ENCODE measurements around the gene GVQW3. TPM values are rescaled to one million over a fixed set of nuclear protein-coding genes. Genes with fewer than 3 reads are reported as not detected.

GVQW3 gene
- total RNA-seq, 1 experiment from 2014 or later = 1.2 TPM

- no peak for ATAC-seq
- ChIA-PET POLR2A (ENCODE audit: unreplicated experiment) (no interaction called here), CTCF (no interaction called here)
- Histone ChIP-seq H3K9me3 (ENCODE audit: low read length) (no peaks in the 10 kb centered on the region), H3K4me1 (ENCODE audit: insufficient read depth, low read length) (no peaks in the 10 kb centered on the region), H2AFZ (ENCODE audit: low read length) (no peak overlapping the region), H4K20me1 (ENCODE audit: low read length) (no peaks in the 10 kb centered on the region), H3K27ac (ENCODE audit: low read length) (no peak overlapping the region), H3K36me3 (ENCODE audit: low read depth, low read length) (peaks cover 4% of the 10 kb centered on the region; the same call in 1 of the 2 replicates), H3K4me3 (ENCODE audit: low read length) (no peak overlapping the region), H3K9ac (ENCODE audit: low read length) (no peak overlapping the region), H3F3A (ENCODE audit: low read length, unreplicated experiment) (no peaks in the 10 kb centered on the region), H3K4me2 (ENCODE audit: low read length) (no peak overlapping the region), H3K27me3 (ENCODE audit: low read length) (no peaks in the 10 kb centered on the region), H3K79me2 (ENCODE audit: low read length) (no peaks in the 10 kb centered on the region), H3K9me2 (replicated peaks; ENCODE audit: low read length) (no peaks in the 10 kb centered on the region)
- intact Hi-C loops (cut with micrococcal nuclease) = no loop called here
- DNase-seq = no peak
- BruUV-seq (replicated peaks) = no TSS peak
- TF ChIP-seq EZH2phosphoT487 (IDR thresholded peaks at IDR 0.05; ENCODE audit: borderline replicate concordance, low read length) (no peak), EZH2 (IDR thresholded peaks at IDR 0.05; ENCODE audit: low read length, unreplicated experiment) (no peak), CTCF (conservative IDR thresholded peaks at IDR 0.05; ENCODE audit: low read depth, low read length) (no peak)
Measured at GRCh38 chr11:76348348-76348747, 32.8 kb upstream of the GVQW3 start.

GRCh38 chr11:76355172-76355571, 26.0 kb upstream of the GVQW3 start:
- Histone ChIP-seq H3K9ac (ENCODE audit: low read length) (no peak overlapping the region), H3K9me3 (ENCODE audit: low read length) (peaks cover 7% of the 10 kb centered on the region; the same call in 1 of the 2 replicates), H2AFZ (ENCODE audit: low read length) (no peak overlapping the region), H3F3A (ENCODE audit: low read length, unreplicated experiment) (no peaks in the 10 kb centered on the region), H4K20me1 (ENCODE audit: low read length) (no peaks in the 10 kb centered on the region), H3K4me2 (ENCODE audit: low read length) (no peak overlapping the region), H3K36me3 (ENCODE audit: low read depth, low read length) (peaks cover 47% of the 10 kb centered on the region), H3K4me3 (ENCODE audit: low read length) (no peak overlapping the region), H3K9me2 (replicated peaks; ENCODE audit: low read length) (no peaks in the 10 kb centered on the region), H3K27ac (ENCODE audit: low read length) (no peak overlapping the region), H3K4me1 (ENCODE audit: insufficient read depth, low read length) (no peaks in the 10 kb centered on the region), H3K79me2 (ENCODE audit: low read length) (no peaks in the 10 kb centered on the region), H3K27me3 (ENCODE audit: low read length) (no peaks in the 10 kb centered on the region)
- TF ChIP-seq CTCF (conservative IDR thresholded peaks at IDR 0.05; ENCODE audit: low read depth, low read length) = no peak
- no peak for TF ChIP-seq EZH2phosphoT487 (IDR thresholded peaks at IDR 0.05; ENCODE audit: borderline replicate concordance, low read length)
- no peak for TF ChIP-seq EZH2 (IDR thresholded peaks at IDR 0.05; ENCODE audit: low read length, unreplicated experiment)
- DNase-seq (no peak), ATAC-seq (no peak)
- ChIA-PET CTCF (no interaction called here), POLR2A (ENCODE audit: unreplicated experiment) (no interaction called here)
- BruUV-seq (replicated peaks) = no TSS peak
- intact Hi-C loops (cut with micrococcal nuclease) = no loop called here

- Histone ChIP-seq H3K79me2 (ENCODE audit: low read length) (peaks cover 33% of the 10 kb centered on the region), H3F3A (ENCODE audit: low read length, unreplicated experiment) (no peaks in the 10 kb centered on the region), H3K4me2 (ENCODE audit: low read length) (no peak overlapping the region), H3K4me3 (ENCODE audit: low read length) (no peak overlapping the region), H3K27ac (ENCODE audit: low read length) (no peak overlapping the region), H4K20me1 (ENCODE audit: low read length) (no peaks in the 10 kb centered on the region), H3K9me3 (ENCODE audit: low read length) (no peaks in the 10 kb centered on the region), H3K4me1 (ENCODE audit: insufficient read depth, low read length) (no peaks in the 10 kb centered on the region), H3K9me2 (replicated peaks; ENCODE audit: low read length) (no peaks in the 10 kb centered on the region), H2AFZ (ENCODE audit: low read length) (no peak overlapping the region), H3K27me3 (ENCODE audit: low read length) (no peaks in the 10 kb centered on the region), H3K9ac (ENCODE audit: low read length) (no peak overlapping the region), H3K36me3 (ENCODE audit: low read depth, low read length) (peaks cover 28% of the 10 kb centered on the region)
- ATAC-seq (no peak), DNase-seq (no peak)
- intact Hi-C loops (cut with micrococcal nuclease) = no loop called here
- TF ChIP-seq CTCF (conservative IDR thresholded peaks at IDR 0.05; ENCODE audit: low read depth, low read length) (no peak), EZH2phosphoT487 (IDR thresholded peaks at IDR 0.05; ENCODE audit: borderline replicate concordance, low read length) (no peak), EZH2 (IDR thresholded peaks at IDR 0.05; ENCODE audit: low read length, unreplicated experiment) (no peak)
- BruUV-seq (replicated peaks) = no TSS peak
- ChIA-PET POLR2A (ENCODE audit: unreplicated experiment) (no interaction called here), CTCF (no interaction called here)
Measured at GRCh38 chr11:76361374-76361773, 19.7 kb upstream of the GVQW3 start.
